ENCODE data around the gene TMC7.
"Not testable (repeated sequence)": the region's sequence is repeated elsewhere in the genome, so short reads cannot be mapped to it uniquely, and the experiment has no call there.

Gene TMC7

GRCh38 chr16:18984435-18985005 lies 786 bp downstream of the TMC7 start:
- no peak for DNase-seq

- DNase-seq, result not testable (repeated sequence)
Measured at GRCh38 chr16:18985256-18985655, 1.5 kb downstream of the TMC7 start.

GRCh38 chr16:18991731-18992130 lies 8.0 kb downstream of the TMC7 start:
- DNase-seq, result not testable (repeated sequence)

GRCh38 chr16:18993531-18993930 lies 9.8 kb downstream of the TMC7 start:
- not testable (repeated sequence) for DNase-seq

GRCh38 chr16:18994181-18994580 lies 10.4 kb downstream of the TMC7 start:
- DNase-seq, result not testable (repeated sequence)

- DNase-seq, result not testable (repeated sequence)
Measured at GRCh38 chr16:18995406-18995805, 11.7 kb downstream of the TMC7 start.

GRCh38 chr16:18996536-18996935 lies 12.8 kb downstream of the TMC7 start:
- DNase-seq, result not testable (repeated sequence)

GRCh38 chr16:18997001-18997400 lies 13.3 kb downstream of the TMC7 start:
- not testable (repeated sequence) for DNase-seq

GRCh38 chr16:18999045-18999393 lies 15.3 kb downstream of the TMC7 start:
- DNase-seq, result no peak

GRCh38 chr16:19001788-19002187 lies 18.1 kb downstream of the TMC7 start:
- DNase-seq, result peak in 1 of 2 experiments; percentile 42

- no peak for DNase-seq
Measured at GRCh38 chr16:19003935-19004334, 20.2 kb downstream of the TMC7 start.

GRCh38 chr16:19005561-19006445 lies 22.1 kb downstream of the TMC7 start:
- peak; percentile 34 to 52 for DNase-seq

GRCh38 chr16:19006446-19007315 lies 22.9 kb downstream of the TMC7 start:
- DNase-seq, result no peak

- DNase-seq, result no peak
Measured at GRCh38 chr16:19008245-19009169, 24.8 kb downstream of the TMC7 start.

- DNase-seq, result no peak
Measured at GRCh38 chr16:19011169-19011731, 27.5 kb downstream of the TMC7 start.

- DNase-seq, result no peak
Measured at GRCh38 chr16:19014461-19014860, 30.7 kb downstream of the TMC7 start.

GRCh38 chr16:19017179-19017578 lies 33.4 kb downstream of the TMC7 start:
- DNase-seq, result no peak

- no peak for DNase-seq
Measured at GRCh38 chr16:19020689-19021088, 37.0 kb downstream of the TMC7 start.

GRCh38 chr16:19021747-19022146 lies 38.0 kb downstream of the TMC7 start:
- no peak for DNase-seq

- no peak for DNase-seq
Measured at GRCh38 chr16:19027416-19027815, 43.7 kb downstream of the TMC7 start.

GRCh38 chr16:19029980-19030379 lies 46.2 kb downstream of the TMC7 start:
- DNase-seq, result no peak

- no peak for DNase-seq
Measured at GRCh38 chr16:19031738-19032137, 48.0 kb downstream of the TMC7 start.
